ENCODE measurements around the gene NRDE2. TPM values are rescaled to one million over a fixed set of nuclear protein-coding genes. Genes with fewer than 3 reads are reported as not detected.

Gene NRDE2
- total and polyA plus RNA-seq, 2 donors from 2014 or later, result 7.0 to 27.9 TPM

GRCh38 chr14:90266441-90267154, 65.1 kb downstream of the NRDE2 start:
- H3K27me3 ChIP-seq (ENCODE audit: control insufficient read depth, insufficient read depth, low read length), result no peaks in the 10 kb centered on the region
- intact Hi-C loops (cut with DNase I), result no loop called here
- TF ChIP-seq, protein P1, sequence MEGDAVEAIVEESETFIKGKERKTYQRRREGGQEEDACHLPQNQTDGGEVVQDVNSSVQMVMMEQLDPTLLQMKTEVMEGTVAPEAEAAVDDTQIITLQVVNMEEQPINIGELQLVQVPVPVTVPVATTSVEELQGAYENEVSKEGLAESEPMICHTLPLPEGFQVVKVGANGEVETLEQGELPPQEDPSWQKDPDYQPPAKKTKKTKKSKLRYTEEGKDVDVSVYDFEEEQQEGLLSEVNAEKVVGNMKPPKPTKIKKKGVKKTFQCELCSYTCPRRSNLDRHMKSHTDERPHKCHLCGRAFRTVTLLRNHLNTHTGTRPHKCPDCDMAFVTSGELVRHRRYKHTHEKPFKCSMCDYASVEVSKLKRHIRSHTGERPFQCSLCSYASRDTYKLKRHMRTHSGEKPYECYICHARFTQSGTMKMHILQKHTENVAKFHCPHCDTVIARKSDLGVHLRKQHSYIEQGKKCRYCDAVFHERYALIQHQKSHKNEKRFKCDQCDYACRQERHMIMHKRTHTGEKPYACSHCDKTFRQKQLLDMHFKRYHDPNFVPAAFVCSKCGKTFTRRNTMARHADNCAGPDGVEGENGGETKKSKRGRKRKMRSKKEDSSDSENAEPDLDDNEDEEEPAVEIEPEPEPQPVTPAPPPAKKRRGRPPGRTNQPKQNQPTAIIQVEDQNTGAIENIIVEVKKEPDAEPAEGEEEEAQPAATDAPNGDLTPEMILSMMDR (IDR thresholded peaks at IDR 0.05; ENCODE audit: borderline replicate concordance, extremely low read depth, insufficient read depth), result no peak
- H3K27ac ChIP-seq (ENCODE audit: low read depth in 2 of 2, low read length in 2 of 2), result no peak overlapping the region
- no peaks in the 10 kb centered on the region for H3K4me1 ChIP-seq (ENCODE audit: control insufficient read depth in 2 of 3, insufficient read depth in 2 of 3, low read depth in 1 of 3, low read length in 3 of 3)
- DNase-seq (no peak), FAIRE-seq (no peak)
- peaks cover 0 to 58% (median 54%) of the 10 kb centered on the region in 3 donors for H3K36me3 ChIP-seq (ENCODE audit: control insufficient read depth in 2 of 3, insufficient read depth in 3 of 3, low read length in 3 of 3)
- H3K9ac ChIP-seq (ENCODE audit: low read length in 3 of 3), result no peak overlapping the region
- H3K9me3 ChIP-seq (ENCODE audit: control insufficient read depth in 2 of 3, insufficient read depth in 1 of 3, low read length in 3 of 3), result no peaks in the 10 kb centered on the region
- H3K4me3 ChIP-seq (ENCODE audit: low read length in 3 of 3), result no peak overlapping the region

DNA sequence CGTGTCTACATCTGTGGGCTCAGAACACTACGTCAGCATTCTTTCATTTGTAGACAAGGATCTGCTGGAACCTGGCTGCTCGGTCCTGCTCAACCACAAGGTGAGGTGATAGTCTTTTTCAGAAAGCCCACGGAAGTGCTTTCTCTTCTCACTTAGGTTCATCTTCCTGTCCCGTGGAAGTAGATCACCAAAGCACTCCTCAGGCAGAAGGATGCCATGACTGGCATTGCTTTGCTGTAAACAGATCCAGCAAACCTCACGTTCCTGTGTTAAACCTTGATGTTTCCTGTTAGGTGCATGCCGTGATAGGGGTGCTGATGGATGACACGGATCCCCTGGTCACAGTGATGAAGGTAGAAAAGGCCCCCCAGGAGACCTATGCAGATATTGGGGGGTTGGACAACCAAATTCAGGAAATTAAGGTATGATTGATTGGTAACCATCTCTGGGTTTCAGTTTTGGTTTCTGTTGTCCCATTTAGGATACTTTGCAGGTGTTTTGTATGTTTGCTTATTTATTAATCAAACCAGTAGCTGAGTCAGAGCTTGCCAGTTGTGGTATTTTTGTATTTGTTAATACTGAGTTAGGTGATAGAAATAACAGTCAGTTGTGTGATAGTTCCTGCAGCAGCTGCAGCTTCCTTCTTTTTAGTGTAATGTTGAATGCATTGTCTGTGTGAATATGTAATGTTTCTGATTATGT, 67.8 kb downstream of the NRDE2 start:
- peaks cover 2 to 47% (median 47%) of the 10 kb centered on the region in 3 donors for H3K36me3 ChIP-seq (ENCODE audit: control insufficient read depth in 2 of 3, insufficient read depth in 3 of 3, low read length in 3 of 3)
- FAIRE-seq, result no peak
- intact Hi-C loops (cut with DNase I), result no loop called here

GRCh38 chr14:90256354-90257131, 75.2 kb downstream of the NRDE2 start, which contains the start of gene PSMC1:
Gene PSMC1, plus strand, starts transcription at chr14:90256553. Its CDS starts 45 bp downstream, at chr14:90256598.
- peak within 1 kb of the TSS; percentile 87 to 94 (median 91) for H3K4me3 ChIP-seq (ENCODE audit: low read length in 3 of 3)
- H3K4me1 ChIP-seq (ENCODE audit: control insufficient read depth in 2 of 3, insufficient read depth in 2 of 3, low read depth in 1 of 3, low read length in 3 of 3), result peaks cover 0 to 11% (median 5%) of the 10 kb centered on the region in 3 donors
- DNase-seq, result peak; percentile 94 to 97 (median 95)
- intact Hi-C loops (cut with DNase I), result no loop called here
- no peaks in the 10 kb centered on the region for H3K27me3 ChIP-seq (ENCODE audit: control insufficient read depth, insufficient read depth, low read length)
- H3K9ac ChIP-seq (ENCODE audit: low read length in 3 of 3), result peak within 1 kb of the TSS; percentile 57 to 77 (median 69)
- peak; percentile 25 for FAIRE-seq
- H3K27ac ChIP-seq (ENCODE audit: low read depth in 2 of 2, low read length in 2 of 2), result peak within 1 kb of the TSS in 1 of 2 donors; percentile 60
- TF ChIP-seq, protein P1 (IDR thresholded peaks at IDR 0.05; ENCODE audit: borderline replicate concordance, extremely low read depth, insufficient read depth), result peak; percentile 4
- H3K9me3 ChIP-seq (ENCODE audit: control insufficient read depth in 2 of 3, insufficient read depth in 1 of 3, low read length in 3 of 3), result no peaks in the 10 kb centered on the region
- H3K36me3 ChIP-seq (ENCODE audit: control insufficient read depth in 2 of 3, insufficient read depth in 3 of 3, low read length in 3 of 3), result peaks cover 2 to 10% (median 6%) of the 10 kb centered on the region in 3 donors

More for the DNA sequence above, 67.8 kb downstream of the NRDE2 start:
- TF ChIP-seq, protein P1 (IDR thresholded peaks at IDR 0.05; ENCODE audit: borderline replicate concordance, extremely low read depth, insufficient read depth), result no peak
- no peak overlapping the region for H3K9ac ChIP-seq (ENCODE audit: low read length in 3 of 3)
- no peak overlapping the region for H3K27ac ChIP-seq (ENCODE audit: low read depth in 2 of 2, low read length in 2 of 2)
- no peaks in the 10 kb centered on the region for H3K4me1 ChIP-seq (ENCODE audit: control insufficient read depth in 2 of 3, insufficient read depth in 2 of 3, low read depth in 1 of 3, low read length in 3 of 3)
- DNase-seq, result no peak
- H3K4me3 ChIP-seq (ENCODE audit: low read length in 3 of 3), result no peak overlapping the region
- no peaks in the 10 kb centered on the region for H3K9me3 ChIP-seq (ENCODE audit: control insufficient read depth in 2 of 3, insufficient read depth in 1 of 3, low read length in 3 of 3)
- H3K27me3 ChIP-seq (ENCODE audit: control insufficient read depth, insufficient read depth, low read length), result no peaks in the 10 kb centered on the region
